HG02973 (cell line): ENCODE results near the gene MYO5B.
A peak's percentile ranks its signal among the peaks of the same experiment; 100 is the strongest.
"Not testable (repeated sequence)": the region's sequence is repeated elsewhere in the genome, so short reads cannot be mapped to it uniquely, and the experiment has no call there.

Experiments used
- ATAC-seq: cut with Tn5 transposase; IDR thresholded peaks from one replicate; pipeline ENCODE4 v1.9.1; 2021; ENCODE audit warnings: moderate library complexity; ENCODE audit not compliant: unreplicated experiment

The MYO5B gene

DNA sequence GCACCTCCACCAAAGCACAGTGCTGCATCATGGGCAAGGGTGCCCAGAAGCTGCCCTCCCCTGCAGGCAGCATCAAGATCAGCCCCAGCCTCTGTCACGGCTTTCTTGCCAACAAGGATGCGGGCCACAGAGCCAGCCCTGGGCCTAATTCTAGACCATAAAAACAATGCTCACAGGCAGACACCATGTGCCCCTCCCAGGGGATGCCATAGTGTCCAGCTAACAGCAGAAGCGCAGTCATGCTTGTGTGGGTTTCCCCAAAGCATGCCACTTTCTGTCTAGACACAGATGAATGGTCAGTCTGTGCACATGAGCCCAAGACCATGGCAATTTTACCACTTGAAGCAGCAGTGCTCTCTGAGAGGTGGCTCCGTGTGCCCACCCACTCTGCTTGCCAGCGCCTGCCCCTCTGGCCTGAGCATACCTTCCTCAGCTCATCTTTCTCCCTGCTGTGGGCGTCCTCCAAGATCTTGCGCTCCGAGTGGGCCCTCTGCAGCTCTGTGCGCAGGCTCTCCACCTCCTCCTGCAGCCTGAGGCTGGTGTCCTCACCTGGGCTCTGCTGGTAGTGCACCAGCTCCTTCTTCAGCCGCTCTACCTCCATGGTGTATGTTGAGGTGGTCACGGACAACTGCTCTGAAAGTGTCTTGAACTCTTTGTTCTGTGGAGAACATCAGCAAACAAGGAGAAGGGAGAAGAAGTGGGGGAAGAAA, 300.3 kb downstream of the MYO5B start:
- ATAC-seq, result no peak

DNA sequence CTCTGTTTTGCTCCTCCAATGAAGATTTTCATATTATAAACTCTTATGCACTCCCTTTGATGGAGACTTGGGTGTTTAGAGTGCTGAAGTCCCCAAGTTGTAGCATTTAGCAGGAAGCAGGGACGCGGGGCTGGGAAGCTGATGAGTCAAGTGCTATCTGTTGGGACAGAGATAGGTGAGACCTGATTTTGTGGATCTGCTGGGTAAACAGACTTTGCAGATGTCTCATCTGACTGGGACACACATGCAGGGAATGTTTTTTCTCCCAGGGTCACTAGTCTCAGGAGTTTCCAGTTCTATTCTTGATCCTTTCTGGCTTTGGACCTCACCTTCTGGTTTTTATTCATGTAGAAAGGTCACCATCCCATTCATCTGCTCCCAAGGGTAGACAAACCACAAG, 301.9 kb downstream of the MYO5B start:
- ATAC-seq, result no peak

DNA sequence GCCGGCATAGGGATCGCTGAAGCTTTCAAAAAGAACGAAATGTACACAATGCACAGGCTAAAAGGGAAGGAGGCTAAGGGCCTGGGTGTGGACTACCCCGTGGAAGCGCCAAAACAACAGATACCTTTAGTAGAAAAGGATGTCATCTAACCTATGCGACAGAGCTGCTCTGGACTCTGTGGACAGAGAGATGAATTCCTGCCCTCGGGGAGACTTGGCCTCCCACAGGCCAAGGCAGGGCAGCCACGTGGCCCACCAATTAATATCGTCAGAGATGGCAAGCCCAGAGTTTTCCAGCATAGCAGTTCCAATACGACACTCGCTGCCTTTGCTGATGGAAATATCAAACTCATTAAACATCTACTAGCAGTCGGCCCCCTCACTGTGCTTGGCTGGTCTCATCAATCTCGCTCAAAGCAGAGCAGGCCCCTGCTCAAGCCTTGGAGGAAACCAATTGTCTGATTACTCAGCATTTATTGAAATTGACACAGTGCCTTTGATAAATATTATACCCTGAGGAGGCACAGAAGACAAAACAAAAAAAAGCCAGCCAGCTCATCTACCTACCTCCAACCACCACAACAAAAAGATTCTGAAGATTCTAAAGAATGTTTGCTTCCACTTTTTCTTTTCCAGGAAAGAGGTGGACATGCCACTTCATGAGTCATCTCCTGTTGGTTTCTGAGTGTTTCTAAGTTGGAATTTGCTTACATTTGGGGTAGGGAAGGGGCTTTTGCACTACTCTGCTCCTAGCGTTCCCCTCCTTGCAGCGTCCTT, 302.6 kb downstream of the MYO5B start:
- ATAC-seq, result no peak

- no peak for ATAC-seq
Observed at GRCh38 chr18:49890041-49890440, 304.9 kb downstream of the MYO5B start.

- not testable (repeated sequence) for ATAC-seq
Observed at GRCh38 chr18:49889552-49889951, 305.4 kb downstream of the MYO5B start.

DNA sequence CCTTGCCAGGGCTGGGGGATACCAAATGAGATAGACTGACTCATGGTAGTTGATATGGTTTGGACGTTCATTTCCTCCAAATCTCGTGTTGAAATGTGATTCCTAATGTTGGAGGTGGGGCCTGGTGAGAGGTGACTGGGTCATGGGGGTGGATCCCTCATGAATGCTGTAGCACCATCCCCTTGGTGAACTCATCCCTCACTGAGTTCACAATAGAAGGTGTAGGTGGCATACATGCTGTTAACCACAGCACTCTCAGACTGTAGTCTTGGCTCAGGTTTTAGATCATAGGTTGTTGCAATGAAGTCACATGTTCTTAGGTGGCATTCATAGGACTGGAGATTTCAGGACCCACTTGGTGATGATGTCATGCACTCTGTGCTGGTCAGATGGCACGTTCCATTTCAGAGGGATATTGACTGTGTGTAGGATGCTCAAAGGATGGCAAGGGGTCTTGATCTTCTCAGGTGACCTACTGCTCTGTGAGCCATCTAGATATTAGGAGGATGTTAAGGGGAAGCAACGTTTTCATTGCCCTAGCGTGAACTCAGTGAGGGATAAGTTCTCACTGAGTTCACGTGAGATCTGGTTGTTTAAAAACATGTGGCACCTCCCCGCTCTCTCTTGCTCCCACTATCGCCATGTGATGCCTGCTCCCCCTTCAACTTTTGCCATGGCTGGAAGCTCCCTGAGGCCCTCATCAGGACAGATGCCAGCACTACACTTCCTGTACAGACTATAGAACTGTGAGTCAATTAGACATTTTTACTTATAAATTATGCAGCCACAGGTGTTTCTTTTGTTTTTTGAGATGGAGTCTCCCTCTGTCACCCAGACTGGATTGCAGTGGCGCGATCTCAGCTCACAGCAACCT, 307.8 kb downstream of the MYO5B start:
- ATAC-seq, result no peak

- no peak for ATAC-seq
Observed at GRCh38 chr18:49884959-49885358, 310.0 kb downstream of the MYO5B start.

- ATAC-seq, result no peak
Observed at GRCh38 chr18:49884465-49884864, 310.5 kb downstream of the MYO5B start.

DNA sequence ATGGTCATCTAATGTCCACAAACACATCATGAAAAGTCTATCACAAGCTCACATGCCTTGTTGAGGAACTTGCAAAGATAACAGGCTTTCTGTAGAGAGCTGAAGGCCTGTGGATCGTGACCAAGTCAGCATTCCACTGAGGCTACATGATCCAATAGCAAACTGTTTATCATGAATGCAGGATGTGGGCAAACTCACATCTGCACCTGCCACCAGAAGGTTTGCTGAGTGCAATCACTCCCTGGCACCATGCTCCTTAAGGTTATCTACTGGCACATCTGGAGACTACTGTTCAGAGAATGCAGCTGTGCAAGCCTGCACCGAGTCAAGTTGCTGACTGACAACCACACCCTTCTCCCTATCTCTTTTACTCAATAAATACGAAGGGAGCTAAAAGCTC, 314.3 kb downstream of the MYO5B start:
- no peak for ATAC-seq

DNA sequence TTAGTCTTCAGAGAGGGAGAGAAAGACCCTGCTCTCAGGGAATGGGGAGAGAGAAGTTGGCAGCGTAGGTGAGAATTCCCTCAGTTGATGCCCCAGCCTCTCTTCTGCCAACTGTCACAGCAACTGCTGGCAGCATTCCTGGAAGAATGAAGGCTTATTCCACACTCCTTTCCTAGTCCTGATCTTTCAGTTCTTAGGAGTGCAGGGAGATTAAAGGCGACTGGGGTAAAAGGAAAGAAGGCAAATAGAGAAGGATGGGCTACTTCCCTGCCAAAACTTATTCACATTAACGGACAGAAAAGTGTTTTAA, 315.7 kb downstream of the MYO5B start:
- no peak for ATAC-seq

GRCh38 chr18:49878567-49879270, 316.2 kb downstream of the MYO5B start:
- ATAC-seq, result no peak

DNA sequence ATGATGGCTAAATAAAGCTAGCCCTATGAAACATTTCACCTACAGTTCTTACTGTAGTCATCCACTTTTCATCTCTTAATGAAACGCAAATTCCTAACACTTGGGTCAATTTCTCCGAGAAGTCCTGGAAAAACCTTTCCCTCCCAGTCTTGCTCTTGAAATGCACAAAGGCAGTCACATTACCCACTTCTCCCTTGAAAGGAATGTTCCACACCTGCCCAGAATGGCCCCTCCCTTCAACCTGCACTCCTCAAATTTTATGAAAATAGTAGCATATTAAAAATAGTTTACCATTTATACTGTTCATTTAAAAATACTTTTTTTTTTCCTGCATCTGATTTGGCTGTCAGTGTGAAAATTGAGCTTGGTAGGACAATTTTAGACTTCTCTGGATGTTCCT, 316.9 kb downstream of the MYO5B start:
- no peak for ATAC-seq

DNA sequence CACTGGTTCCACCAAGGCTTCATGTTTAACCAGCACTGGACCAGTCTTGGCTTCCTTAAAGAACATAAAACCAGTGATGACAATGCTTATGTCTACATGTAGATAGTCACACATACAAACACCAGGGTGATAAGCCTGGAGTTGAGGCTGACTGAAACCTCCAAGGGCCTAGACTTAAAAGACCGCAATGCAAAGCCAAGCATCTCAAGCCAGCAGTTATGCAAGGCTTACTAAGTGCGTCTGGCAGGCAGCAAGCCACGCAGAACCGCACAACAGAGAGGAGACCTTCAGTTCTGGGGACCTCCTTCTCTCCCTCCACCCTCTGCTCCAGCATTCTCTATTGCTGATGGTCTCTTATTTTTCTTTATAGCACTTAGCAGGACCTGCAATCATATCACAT, 318.4 kb downstream of the MYO5B start:
- ATAC-seq, result no peak

- no peak for ATAC-seq
Observed at GRCh38 chr18:49875783-49876182, 319.2 kb downstream of the MYO5B start.

GRCh38 chr18:49875155-49875554, 319.8 kb downstream of the MYO5B start:
- ATAC-seq, result no peak

DNA sequence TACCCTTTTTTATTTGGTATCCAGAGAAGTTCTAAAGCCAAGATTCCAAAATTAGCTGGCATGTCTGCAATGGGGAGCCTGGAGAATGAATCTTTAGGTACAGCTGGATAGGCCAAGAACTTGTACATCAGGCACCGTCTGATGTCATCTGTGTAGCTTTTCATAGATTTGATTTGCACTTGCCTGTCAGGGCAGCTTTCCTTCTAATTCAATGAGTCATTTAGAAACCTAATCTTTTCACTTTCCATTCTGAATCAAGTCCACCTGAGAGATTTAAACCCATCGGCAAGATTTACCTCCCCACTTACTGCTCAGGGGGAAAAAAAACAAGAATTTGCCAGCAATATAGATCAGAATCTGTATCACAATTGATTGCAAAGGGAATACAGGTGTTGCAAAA, 320.7 kb downstream of the MYO5B start:
- no peak for ATAC-seq

- no peak for ATAC-seq
Observed at GRCh38 chr18:49869354-49869753, 325.6 kb downstream of the MYO5B start.

GRCh38 chr18:49866680-49867079, 328.3 kb downstream of the MYO5B start:
- no peak for ATAC-seq

GRCh38 chr18:49865401-49865800, 329.5 kb downstream of the MYO5B start:
- peak; percentile 50 for ATAC-seq

DNA sequence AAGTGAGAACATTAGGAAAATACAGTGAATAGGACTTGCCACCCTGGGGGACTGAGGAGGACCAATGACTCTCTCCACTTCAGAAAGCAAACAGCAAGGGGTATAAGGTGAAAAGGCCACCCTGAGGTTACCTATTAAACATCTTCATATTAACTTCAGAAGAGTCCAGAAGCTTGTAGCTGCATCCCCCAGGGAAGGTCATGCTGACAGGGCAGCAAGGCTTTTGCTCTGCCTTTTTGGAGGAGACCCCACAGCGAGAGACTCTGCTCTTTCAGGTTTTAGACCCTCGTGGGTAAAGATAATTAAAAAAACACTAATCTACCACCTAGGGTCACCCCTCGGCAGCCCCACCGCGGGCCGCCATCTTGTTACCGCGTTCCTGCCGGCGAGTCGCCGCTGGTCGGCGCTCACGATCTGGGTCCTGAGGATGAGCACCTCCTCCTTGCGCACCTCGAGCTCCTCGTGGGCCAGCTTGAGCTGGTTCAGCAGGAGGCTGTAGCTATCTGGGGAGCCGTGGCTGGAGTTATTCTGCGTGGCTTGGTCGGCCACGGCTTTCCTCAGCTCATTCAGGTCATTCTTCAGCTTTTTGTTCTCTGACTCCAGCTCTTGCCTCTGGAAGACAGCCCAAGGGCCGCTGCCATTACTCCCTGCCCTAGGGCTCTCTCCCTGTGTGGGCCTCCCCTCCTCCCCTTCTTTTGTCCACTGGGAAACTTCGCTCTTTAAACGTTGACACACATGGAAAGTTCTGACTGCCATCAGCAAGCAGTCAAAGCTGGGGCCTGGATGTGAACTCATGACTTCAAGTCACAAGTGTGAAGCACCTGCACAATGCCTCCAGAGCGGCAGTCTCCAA, 331.0 kb downstream of the MYO5B start:
- ATAC-seq, result no peak
